ENCODE results near the gene CHCHD10.

The CHCHD10 gene

GRCh38 chr22:23777776-23778576, 10.2 kb upstream of the CHCHD10 start:
- Histone ChIP-seq H3K4me1 (ENCODE audit: control insufficient read depth, insufficient read depth, low read length) (peaks cover 17% of the 10 kb centered on the region), H3K27me3 (ENCODE audit: control insufficient read depth, insufficient read depth, low read length) (peaks cover 20% of the 10 kb centered on the region), H3K36me3 (ENCODE audit: control insufficient read depth, insufficient read depth, low read length) (no peaks in the 10 kb centered on the region), H3K9me3 (ENCODE audit: control insufficient read depth, low read length) (no peaks in the 10 kb centered on the region), H3K4me3 (ENCODE audit: low read length) (no peak overlapping the region), H3K9ac (ENCODE audit: low read length) (no peak overlapping the region)

- H3K27me3 ChIP-seq (ENCODE audit: control insufficient read depth, insufficient read depth, low read length) = peaks cover 21% of the 10 kb centered on the region
- peaks cover 27% of the 10 kb centered on the region for H3K4me1 ChIP-seq (ENCODE audit: control insufficient read depth, insufficient read depth, low read length)
- H3K9ac ChIP-seq (ENCODE audit: low read length) = no peak overlapping the region
- H3K36me3 ChIP-seq (ENCODE audit: control insufficient read depth, insufficient read depth, low read length) = no peaks in the 10 kb centered on the region
- H3K9me3 ChIP-seq (ENCODE audit: control insufficient read depth, low read length) = no peaks in the 10 kb centered on the region
- no peak overlapping the region for H3K4me3 ChIP-seq (ENCODE audit: low read length)
Measured at GRCh38 chr22:23775779-23776375, 8.1 kb upstream of the CHCHD10 start.

DNA sequence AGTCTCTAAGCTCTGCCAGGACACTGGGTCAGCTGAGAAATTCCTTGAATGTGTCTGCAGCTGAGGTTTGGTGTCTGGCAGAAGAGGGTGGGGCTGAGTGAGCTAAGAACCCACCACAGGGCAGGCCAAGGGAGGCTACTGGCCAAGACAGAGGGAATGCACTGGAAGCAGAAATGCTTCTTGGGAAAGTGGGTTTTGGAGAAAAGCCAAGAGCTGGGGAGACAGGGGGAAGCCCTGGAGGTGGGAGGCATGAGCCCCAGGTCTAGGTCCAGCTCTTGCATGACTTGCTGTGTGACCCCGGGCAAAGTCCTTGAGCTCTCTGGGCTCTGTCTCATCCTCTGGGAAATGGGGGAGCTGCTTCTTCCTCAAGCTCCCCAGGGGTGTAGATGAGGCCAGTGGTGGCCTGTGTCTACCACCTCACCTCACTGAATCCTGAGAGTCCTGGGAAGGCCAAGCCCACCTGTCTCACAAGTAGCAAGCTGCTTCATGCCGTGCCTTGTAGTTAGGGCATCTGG, 7.2 kb upstream of the CHCHD10 start:
- Histone ChIP-seq H3K27me3 (ENCODE audit: control insufficient read depth, insufficient read depth, low read length) (peaks cover 21% of the 10 kb centered on the region), H3K36me3 (ENCODE audit: control insufficient read depth, insufficient read depth, low read length) (no peaks in the 10 kb centered on the region), H3K9ac (ENCODE audit: low read length) (no peak overlapping the region), H3K9me3 (ENCODE audit: control insufficient read depth, low read length) (no peaks in the 10 kb centered on the region), H3K4me3 (ENCODE audit: low read length) (no peak overlapping the region), H3K4me1 (ENCODE audit: control insufficient read depth, insufficient read depth, low read length) (peaks cover 27% of the 10 kb centered on the region)

DNA sequence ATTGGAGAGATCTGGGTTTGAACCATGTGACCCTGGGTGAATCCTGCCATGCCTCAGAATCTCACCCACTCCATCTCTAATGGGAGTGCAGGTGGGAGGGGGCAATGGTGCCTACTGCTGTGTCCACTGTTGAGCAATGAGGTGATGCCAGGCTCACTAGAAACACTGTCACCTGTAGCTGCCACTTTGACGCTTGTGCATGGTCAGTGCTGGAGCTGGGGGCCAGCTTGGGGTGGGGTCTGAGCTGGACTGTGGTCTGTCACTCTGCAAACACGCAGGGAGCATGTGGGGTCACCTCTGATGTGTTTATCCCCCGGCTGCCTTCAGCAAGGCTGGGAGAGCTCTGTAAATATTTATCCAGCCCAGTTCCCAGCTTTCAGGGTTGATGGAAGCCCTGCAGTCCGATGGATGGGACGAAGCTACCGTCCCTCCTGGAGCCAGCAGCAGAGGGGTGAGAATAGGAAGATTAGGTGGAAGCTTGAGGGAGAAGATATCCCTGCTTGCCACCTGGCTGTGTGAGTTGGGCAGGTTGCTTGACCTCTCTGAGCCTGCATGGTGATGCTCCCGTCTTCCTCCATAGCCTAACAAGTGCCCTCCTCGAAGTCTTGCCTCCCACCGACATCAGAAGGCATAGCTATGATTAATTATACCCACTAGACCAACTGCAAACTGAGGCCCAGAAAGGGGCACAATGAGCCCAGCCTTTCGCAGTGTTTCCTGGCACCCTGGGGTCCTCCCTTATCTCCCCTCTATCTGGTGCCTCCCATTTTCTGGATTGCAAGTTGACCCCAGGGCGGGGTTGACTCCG, 6.5 kb upstream of the CHCHD10 start:
- Histone ChIP-seq H3K4me3 (ENCODE audit: low read length) (no peak overlapping the region), H3K9ac (ENCODE audit: low read length) (no peak overlapping the region), H3K27me3 (ENCODE audit: control insufficient read depth, insufficient read depth, low read length) (peaks cover 21% of the 10 kb centered on the region), H3K36me3 (ENCODE audit: control insufficient read depth, insufficient read depth, low read length) (no peaks in the 10 kb centered on the region), H3K4me1 (ENCODE audit: control insufficient read depth, insufficient read depth, low read length) (peaks cover 27% of the 10 kb centered on the region), H3K9me3 (ENCODE audit: control insufficient read depth, low read length) (no peaks in the 10 kb centered on the region)

DNA sequence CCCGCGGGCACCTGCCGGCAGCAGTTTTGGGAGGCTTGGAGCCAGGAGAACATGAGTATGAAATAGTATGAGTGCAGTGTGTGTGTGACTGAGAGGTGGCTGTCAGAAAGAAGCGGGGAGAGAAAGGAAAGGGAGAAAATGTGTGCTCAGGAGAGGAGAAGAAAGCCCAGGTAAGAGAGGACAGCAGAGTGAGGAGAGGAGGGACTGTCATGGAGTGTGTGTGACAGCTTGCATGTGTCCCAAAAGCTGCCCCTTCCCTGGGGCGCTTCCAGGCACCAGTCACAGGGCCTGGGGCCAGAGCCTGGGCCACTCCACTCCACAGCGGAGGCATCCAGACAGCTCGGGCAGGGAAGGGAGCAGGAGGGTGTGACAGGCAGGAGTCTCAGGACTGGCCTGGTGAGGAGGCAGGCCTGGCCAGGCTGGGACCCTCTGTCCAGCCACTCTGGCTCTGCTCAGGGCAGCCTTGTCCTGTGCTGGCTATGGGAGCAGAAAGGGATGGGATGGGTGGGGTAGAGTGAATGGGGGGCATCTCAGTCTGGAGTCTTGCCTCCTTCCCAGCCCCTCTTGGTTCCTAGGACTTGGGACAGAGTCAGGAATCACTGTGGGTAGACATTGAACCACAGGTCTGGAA, 5.8 kb upstream of the CHCHD10 start:
- no peaks in the 10 kb centered on the region for H3K9me3 ChIP-seq (ENCODE audit: control insufficient read depth, low read length)
- peaks cover 27% of the 10 kb centered on the region for H3K4me1 ChIP-seq (ENCODE audit: control insufficient read depth, insufficient read depth, low read length)
- no peaks in the 10 kb centered on the region for H3K36me3 ChIP-seq (ENCODE audit: control insufficient read depth, insufficient read depth, low read length)
- H3K9ac ChIP-seq (ENCODE audit: low read length) = no peak overlapping the region
- peak overlapping the region; percentile 41 for H3K4me3 ChIP-seq (ENCODE audit: low read length)
- H3K27me3 ChIP-seq (ENCODE audit: control insufficient read depth, insufficient read depth, low read length) = peaks cover 21% of the 10 kb centered on the region

GRCh38 chr22:23772649-23773473, 5.1 kb upstream of the CHCHD10 start, which contains the start of gene MMP11:
MMP11 (plus strand) TSS chr22:23772849; CDS start chr22:23772871, 22 bp downstream.
- no peaks in the 10 kb centered on the region for H3K9me3 ChIP-seq (ENCODE audit: control insufficient read depth, low read length)
- peaks cover 32% of the 10 kb centered on the region for H3K4me1 ChIP-seq (ENCODE audit: control insufficient read depth, insufficient read depth, low read length)

DNA sequence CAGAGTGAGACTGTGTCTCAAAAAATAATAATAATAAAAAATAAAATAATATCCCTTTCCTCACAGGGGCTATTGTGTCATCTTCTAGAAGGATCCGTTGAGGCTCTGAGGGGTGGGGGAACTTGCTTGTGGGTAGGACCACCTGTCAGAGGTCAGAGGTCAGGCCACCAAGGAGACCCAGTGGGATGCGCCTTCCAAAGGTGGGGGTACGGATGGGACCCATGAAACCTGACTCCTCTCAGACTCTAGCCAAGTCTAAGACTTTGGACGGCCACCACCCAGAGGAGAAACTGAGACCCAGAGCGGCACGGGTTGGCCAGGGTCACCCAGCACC, 4.5 kb upstream of the CHCHD10 start:
- Histone ChIP-seq H3K9me3 (ENCODE audit: control insufficient read depth, low read length) (no peaks in the 10 kb centered on the region), H3K4me3 (ENCODE audit: low read length) (no peak overlapping the region), H3K9ac (ENCODE audit: low read length) (peak overlapping the region; percentile 15), H3K4me1 (ENCODE audit: control insufficient read depth, insufficient read depth, low read length) (peaks cover 32% of the 10 kb centered on the region), H3K36me3 (ENCODE audit: control insufficient read depth, insufficient read depth, low read length) (no peaks in the 10 kb centered on the region), H3K27me3 (ENCODE audit: control insufficient read depth, insufficient read depth, low read length) (peaks cover 21% of the 10 kb centered on the region)

More at GRCh38 chr22:23772649-23773473, 5.1 kb upstream of the CHCHD10 start, which contains the start of gene MMP11:
- H3K36me3 ChIP-seq (ENCODE audit: control insufficient read depth, insufficient read depth, low read length) = no peaks in the 10 kb centered on the region
- H3K27me3 ChIP-seq (ENCODE audit: control insufficient read depth, insufficient read depth, low read length) = peaks cover 21% of the 10 kb centered on the region
- H3K4me3 ChIP-seq (ENCODE audit: low read length) = peak within 1 kb of the TSS; percentile 41
- peak within 1 kb of the TSS; percentile 15 for H3K9ac ChIP-seq (ENCODE audit: low read length)

- Histone ChIP-seq H3K36me3 (ENCODE audit: control insufficient read depth, insufficient read depth, low read length) (no peaks in the 10 kb centered on the region), H3K9me3 (ENCODE audit: control insufficient read depth, low read length) (no peaks in the 10 kb centered on the region), H3K4me1 (ENCODE audit: control insufficient read depth, insufficient read depth, low read length) (peaks cover 33% of the 10 kb centered on the region), H3K9ac (ENCODE audit: low read length) (no peak overlapping the region), H3K4me3 (ENCODE audit: low read length) (no peak overlapping the region), H3K27me3 (ENCODE audit: control insufficient read depth, insufficient read depth, low read length) (peaks cover 16% of the 10 kb centered on the region)
Measured at GRCh38 chr22:23769321-23769965, 1.7 kb upstream of the CHCHD10 start.

DNA sequence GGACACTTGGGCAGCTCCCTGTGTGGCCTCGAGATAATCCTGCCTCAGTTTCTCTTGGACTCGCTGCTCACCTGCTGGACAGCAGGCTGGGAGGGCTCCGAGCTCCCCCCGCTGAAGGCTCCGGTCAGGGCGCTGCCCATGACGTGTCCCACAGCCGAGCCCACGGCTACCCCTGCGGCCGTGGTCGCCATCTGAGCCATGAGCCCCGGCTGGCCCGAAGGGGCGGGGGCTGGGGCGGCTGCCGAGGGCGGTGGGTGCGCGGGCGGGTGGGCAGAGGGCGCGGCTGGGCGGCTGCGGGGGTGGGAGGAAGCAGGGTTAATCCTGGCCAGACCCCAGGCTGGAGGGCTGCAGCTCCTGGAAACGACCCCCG, 484 bp downstream of the CHCHD10 start:
- no peaks in the 10 kb centered on the region for H3K36me3 ChIP-seq (ENCODE audit: control insufficient read depth, insufficient read depth, low read length)
- H3K27me3 ChIP-seq (ENCODE audit: control insufficient read depth, insufficient read depth, low read length) = no peaks in the 10 kb centered on the region
- H3K9ac ChIP-seq (ENCODE audit: low read length) = peak overlapping the region; percentile 83
- no peaks in the 10 kb centered on the region for H3K9me3 ChIP-seq (ENCODE audit: control insufficient read depth, low read length)
- peaks cover 18% of the 10 kb centered on the region for H3K4me1 ChIP-seq (ENCODE audit: control insufficient read depth, insufficient read depth, low read length)
- H3K4me3 ChIP-seq (ENCODE audit: low read length) = peak overlapping the region; percentile 50

GRCh38 chr22:23764899-23765881, 2.6 kb downstream of the CHCHD10 start:
- H3K27me3 ChIP-seq (ENCODE audit: control insufficient read depth, insufficient read depth, low read length) = no peaks in the 10 kb centered on the region
- H3K9me3 ChIP-seq (ENCODE audit: control insufficient read depth, low read length) = no peaks in the 10 kb centered on the region
- H3K36me3 ChIP-seq (ENCODE audit: control insufficient read depth, insufficient read depth, low read length) = no peaks in the 10 kb centered on the region
- no peak overlapping the region for H3K9ac ChIP-seq (ENCODE audit: low read length)
- no peak overlapping the region for H3K4me3 ChIP-seq (ENCODE audit: low read length)
- peaks cover 13% of the 10 kb centered on the region for H3K4me1 ChIP-seq (ENCODE audit: control insufficient read depth, insufficient read depth, low read length)

Measured in mucosa of stomach (tissue), 1 donor.